DND-41 (cell line): ENCODE results near the gene FAM20C.

Source experiments
- ATAC-seq: fragments of 200-7000 bp; cut with Tn5 transposase; 3 replicates; pipeline ENCODE4 v1.9.1; 2021; ENCODE audit warnings: low read depth; ENCODE audit not compliant: insufficient read depth
- DNase-seq: peaks from one replicate; pipeline ENCODE4 v3.0.0-alpha.2; 2020
- H2AFZ ChIP-seq: 2 replicates; pipeline ENCODE4 v1.6.0; 2012; ENCODE audit warnings: low read depth, low read length
- H3K27ac ChIP-seq: 2 replicates; pipeline ENCODE4 v1.5.1; 2012; ENCODE audit warnings: low read length, inconsistent platforms
- H3K27me3 ChIP-seq: fragments of 200-600 bp; sonication (generic); 2 replicates; pipeline ENCODE4 v1.6.0; 2012; ENCODE audit warnings: low read length, mild to moderate bottlenecking, inconsistent platforms; ENCODE audit not compliant: insufficient read depth, poor library complexity
- H3K36me3 ChIP-seq: 2 replicates; pipeline ENCODE4 v1.5.1; 2012; ENCODE audit warnings: low read length, inconsistent platforms; ENCODE audit not compliant: insufficient read depth
- H3K4me1 ChIP-seq: 2 replicates; pipeline ENCODE4 v1.5.1; 2012; ENCODE audit warnings: mild to moderate bottlenecking, low read length; ENCODE audit not compliant: insufficient read depth
- H3K4me2 ChIP-seq: 2 replicates; pipeline ENCODE4 v1.6.0; 2012; ENCODE audit warnings: mild to moderate bottlenecking, moderate library complexity, low read length, inconsistent platforms; ENCODE audit not compliant: insufficient read depth
- H3K4me3 ChIP-seq, 2 experiments: fragments of 200-600 bp in 1 of 2; shearing (Covaris generic) in 1 of 2; 2 replicates each; pipeline ENCODE4 v1.5.1; 2012 to 2016; ENCODE audit warnings: inconsistent platforms in 2 of 2, low read length in 2 of 2, mild to moderate bottlenecking in 2 of 2, low read depth in 1 of 2, moderate library complexity in 1 of 2
- H3K79me2 ChIP-seq: 2 replicates; pipeline ENCODE4 v1.6.0; 2012; ENCODE audit warnings: low read length, inconsistent platforms; ENCODE audit not compliant: insufficient read depth
- H3K9ac ChIP-seq: 2 replicates; pipeline ENCODE4 v1.6.0; 2012; ENCODE audit warnings: low read depth, mild to moderate bottlenecking, inconsistent platforms, low read length, moderate library complexity
- H3K9me3 ChIP-seq: 2 replicates; pipeline ENCODE4 v1.5.1; 2012; ENCODE audit warnings: low read length, moderate library complexity, mild to moderate bottlenecking, inconsistent platforms; ENCODE audit not compliant: insufficient read depth, severe bottlenecking
- H4K20me1 ChIP-seq: 2 replicates; pipeline ENCODE4 v1.6.0; 2012; ENCODE audit warnings: low read length; ENCODE audit not compliant: insufficient read depth
- EZH2 ChIP-seq: IDR thresholded peaks from 3 replicates; pipeline ENCODE4 v1.6.1; 2012; ENCODE audit warnings: borderline replicate concordance, low read depth, mild to moderate bottlenecking, moderate library complexity, low read length, inconsistent platforms; ENCODE audit not compliant: severe bottlenecking
- TF ChIP-seq, protein P1 (sequence below): IDR thresholded peaks from 2 replicates; pipeline ENCODE4 v1.5.1; 2012; ENCODE audit warnings: borderline replicate concordance, low read length, moderate library complexity, mild to moderate bottlenecking; ENCODE audit not compliant: poor library complexity, severe bottlenecking; ENCODE audit errors: extremely low read depth

FAM20C gene

DNA sequence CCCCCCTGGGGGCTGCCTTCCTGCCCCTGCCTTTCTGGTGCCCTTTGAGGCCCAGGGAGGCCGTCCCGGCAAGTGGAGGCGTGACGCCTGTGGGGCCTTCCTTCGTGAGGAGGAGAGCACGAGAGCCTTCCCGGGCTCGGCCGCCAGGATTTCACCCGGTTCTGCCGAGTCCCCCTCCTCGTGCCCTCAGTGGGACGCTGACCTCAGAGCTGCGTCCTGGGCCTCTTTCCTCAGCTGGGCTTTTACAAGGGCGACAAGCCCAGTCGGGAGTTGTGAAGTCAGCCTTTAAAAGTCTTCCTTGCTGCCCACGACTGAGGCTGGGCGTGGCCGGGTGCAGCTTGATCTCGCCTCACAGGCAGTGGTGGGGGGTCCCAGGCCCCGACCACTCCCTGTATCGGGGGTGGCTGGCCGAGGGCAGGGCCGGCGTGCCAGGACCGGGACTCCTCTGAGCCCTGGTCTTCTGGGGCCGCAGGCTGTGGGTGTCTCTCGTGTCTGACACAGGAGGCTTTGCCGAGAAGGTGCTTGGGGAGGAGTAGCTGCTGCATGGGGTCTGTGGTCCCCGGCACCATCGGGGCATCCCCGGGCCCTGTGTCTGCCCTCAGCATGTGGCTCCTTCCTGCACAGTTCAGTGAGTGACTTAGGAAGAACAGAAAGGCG, 41.8 kb downstream of the FAM20C start:
- no peaks in the 10 kb centered on the region for H4K20me1 ChIP-seq
- H3K4me3 ChIP-seq, result no peak overlapping the region
- H3K4me1 ChIP-seq, result no peaks in the 10 kb centered on the region
- TF ChIP-seq, protein P1, sequence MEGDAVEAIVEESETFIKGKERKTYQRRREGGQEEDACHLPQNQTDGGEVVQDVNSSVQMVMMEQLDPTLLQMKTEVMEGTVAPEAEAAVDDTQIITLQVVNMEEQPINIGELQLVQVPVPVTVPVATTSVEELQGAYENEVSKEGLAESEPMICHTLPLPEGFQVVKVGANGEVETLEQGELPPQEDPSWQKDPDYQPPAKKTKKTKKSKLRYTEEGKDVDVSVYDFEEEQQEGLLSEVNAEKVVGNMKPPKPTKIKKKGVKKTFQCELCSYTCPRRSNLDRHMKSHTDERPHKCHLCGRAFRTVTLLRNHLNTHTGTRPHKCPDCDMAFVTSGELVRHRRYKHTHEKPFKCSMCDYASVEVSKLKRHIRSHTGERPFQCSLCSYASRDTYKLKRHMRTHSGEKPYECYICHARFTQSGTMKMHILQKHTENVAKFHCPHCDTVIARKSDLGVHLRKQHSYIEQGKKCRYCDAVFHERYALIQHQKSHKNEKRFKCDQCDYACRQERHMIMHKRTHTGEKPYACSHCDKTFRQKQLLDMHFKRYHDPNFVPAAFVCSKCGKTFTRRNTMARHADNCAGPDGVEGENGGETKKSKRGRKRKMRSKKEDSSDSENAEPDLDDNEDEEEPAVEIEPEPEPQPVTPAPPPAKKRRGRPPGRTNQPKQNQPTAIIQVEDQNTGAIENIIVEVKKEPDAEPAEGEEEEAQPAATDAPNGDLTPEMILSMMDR, result no peak
- no peak for TF ChIP-seq EZH2
- H3K27me3 ChIP-seq, result no peaks in the 10 kb centered on the region
- no peaks in the 10 kb centered on the region for H3K79me2 ChIP-seq
- H3K9ac ChIP-seq, result no peak overlapping the region
- H3K27ac ChIP-seq, result no peak overlapping the region
- H3K9me3 ChIP-seq, result no peaks in the 10 kb centered on the region
- ATAC-seq, result no peak
- DNase-seq, result no peak
- no peaks in the 10 kb centered on the region for H3K36me3 ChIP-seq
- no peak overlapping the region for H3K4me2 ChIP-seq
- no peak overlapping the region for H2AFZ ChIP-seq

DNA sequence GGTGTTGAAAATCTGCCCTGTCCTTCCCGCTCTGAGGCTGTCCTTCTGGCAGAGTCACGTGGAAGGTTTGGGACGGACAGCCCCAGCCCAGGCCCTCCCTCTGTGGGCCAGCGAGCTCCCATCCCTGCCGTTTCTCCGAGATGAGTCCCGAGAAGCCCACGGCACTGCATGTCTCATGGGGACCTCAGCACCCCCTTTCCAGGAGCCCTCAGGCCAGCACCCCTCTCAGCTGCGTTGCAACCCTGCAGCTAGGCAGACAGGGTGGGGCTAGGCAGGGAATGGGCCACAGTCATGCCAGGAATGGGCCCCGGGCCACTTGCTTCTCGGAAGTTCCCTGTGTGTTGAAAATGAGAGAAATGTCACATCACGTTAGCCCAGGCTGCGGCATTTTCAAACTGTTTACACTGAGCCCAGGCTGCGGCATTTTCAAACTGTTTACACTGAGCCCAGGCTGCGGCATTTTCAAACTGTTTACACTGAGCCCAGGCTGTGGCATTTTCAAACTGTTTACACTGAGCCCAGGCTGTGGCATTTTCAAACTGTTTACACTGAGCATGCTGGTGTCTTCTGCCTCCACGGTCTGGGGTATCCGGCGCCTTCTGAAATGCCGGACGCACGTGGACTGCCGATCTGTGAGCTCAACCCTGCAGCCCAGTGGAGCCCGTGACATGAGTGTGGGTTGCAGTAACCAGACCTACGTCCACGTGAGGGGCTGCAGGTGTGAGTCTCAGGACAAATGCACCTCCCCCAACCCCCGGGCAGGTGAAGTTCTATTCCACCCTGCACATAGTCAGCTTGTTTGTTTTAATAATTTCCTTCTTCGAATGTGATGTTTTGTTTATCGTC, 42.6 kb downstream of the FAM20C start:
- H3K4me1 ChIP-seq, result no peaks in the 10 kb centered on the region
- DNase-seq (no peak), ATAC-seq (no peak)
- no peaks in the 10 kb centered on the region for H4K20me1 ChIP-seq
- no peaks in the 10 kb centered on the region for H3K79me2 ChIP-seq
- H3K36me3 ChIP-seq, result no peaks in the 10 kb centered on the region
- H3K4me3 ChIP-seq, result no peak overlapping the region
- no peak overlapping the region for H2AFZ ChIP-seq
- no peaks in the 10 kb centered on the region for H3K9me3 ChIP-seq
- H3K27me3 ChIP-seq, result no peaks in the 10 kb centered on the region
- no peak overlapping the region for H3K4me2 ChIP-seq
- TF ChIP-seq, protein P1, result no peak
- no peak for TF ChIP-seq EZH2
- H3K27ac ChIP-seq, result no peak overlapping the region
- no peak overlapping the region for H3K9ac ChIP-seq

DNA sequence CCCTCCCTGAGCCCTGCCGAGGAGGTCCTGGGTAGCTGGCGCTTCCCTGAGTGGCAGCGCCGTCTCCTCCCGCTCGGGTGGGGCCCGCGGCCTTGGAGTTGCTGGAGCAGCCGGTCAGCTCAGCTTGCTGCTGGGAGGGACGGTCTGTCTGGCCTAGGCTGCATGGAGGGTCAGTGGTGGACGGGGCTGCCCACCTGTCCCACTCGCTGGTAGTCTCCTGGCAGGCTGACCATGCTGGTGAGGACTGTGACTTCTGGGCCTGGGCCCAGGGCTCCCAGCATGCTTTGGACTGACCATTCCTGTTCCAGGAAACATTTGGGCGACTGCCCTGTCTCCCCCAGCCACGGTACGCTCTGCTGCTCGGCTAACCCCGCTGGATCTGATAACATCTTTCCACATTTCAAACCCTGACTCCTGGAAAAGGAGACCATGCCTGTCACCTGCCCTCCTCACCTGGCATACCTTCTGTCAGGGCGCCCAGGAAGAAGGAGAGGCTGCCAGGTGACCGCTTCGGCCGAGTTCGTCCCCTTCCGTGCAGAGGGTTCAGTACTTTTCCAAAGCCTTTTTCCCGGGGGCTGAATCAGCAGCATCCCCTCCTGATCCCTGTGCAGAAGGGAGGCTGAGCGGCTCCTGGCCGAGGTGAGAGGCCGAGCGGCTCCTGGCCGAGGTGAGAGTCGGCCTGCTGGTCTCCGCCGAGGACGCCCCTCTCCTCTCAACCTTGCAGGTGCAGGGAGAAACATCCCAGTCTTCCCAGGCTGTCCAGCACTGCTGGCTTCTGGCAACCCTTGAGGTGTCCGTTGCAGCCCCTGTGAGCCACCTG, 43.4 kb downstream of the FAM20C start:
- H3K79me2 ChIP-seq, result no peaks in the 10 kb centered on the region
- no peak overlapping the region for H3K27ac ChIP-seq
- no peak overlapping the region for H3K4me3 ChIP-seq
- H3K27me3 ChIP-seq, result no peaks in the 10 kb centered on the region
- TF ChIP-seq EZH2, result no peak
- TF ChIP-seq, protein P1, result no peak
- H4K20me1 ChIP-seq, result no peaks in the 10 kb centered on the region
- H3K36me3 ChIP-seq, result no peaks in the 10 kb centered on the region
- ATAC-seq (no peak), DNase-seq (no peak)
- no peak overlapping the region for H3K4me2 ChIP-seq
- no peaks in the 10 kb centered on the region for H3K4me1 ChIP-seq
- no peaks in the 10 kb centered on the region for H3K9me3 ChIP-seq
- no peak overlapping the region for H3K9ac ChIP-seq
- H2AFZ ChIP-seq, result no peak overlapping the region
